H7 (cell line): ENCODE data around the gene ARHGEF16. TPM values are rescaled to one million over a fixed set of nuclear protein-coding genes. Genes with fewer than 3 reads are reported as not detected.

Experiments used
- DNase-seq: peaks from one replicate; pipeline ENCODE4 v3.0.0; 2012
- H3K27me3 ChIP-seq: 2 replicates; pipeline ENCODE4 v1.6.0; 2011; ENCODE audit warnings: mild to moderate bottlenecking, low read length; ENCODE audit not compliant: control insufficient read depth, insufficient read depth
- H3K36me3 ChIP-seq: replicated peaks from 2 replicates; pipeline ENCODE4 v1.5.1; 2011; ENCODE audit warnings: low read length; ENCODE audit not compliant: control insufficient read depth, insufficient read depth
- H3K4me3 ChIP-seq: 2 replicates; pipeline ENCODE4 v1.5.1; 2011; ENCODE audit warnings: low read depth, mild to moderate bottlenecking, control low read depth, low read length, moderate library complexity; ENCODE audit not compliant: insufficient read depth
- total RNA-seq: library from RNA; depleted of rRNA; stranded (reverse); fragments of >200 nt; shearing (Covaris generic); gene quantifications from 2 replicates; pipeline ENCODE4 v1.2.3, GENCODE V29; 2014

ARHGEF16 gene
- total RNA-seq, 1 experiment from 2014 or later, result 45.8 TPM

DNA sequence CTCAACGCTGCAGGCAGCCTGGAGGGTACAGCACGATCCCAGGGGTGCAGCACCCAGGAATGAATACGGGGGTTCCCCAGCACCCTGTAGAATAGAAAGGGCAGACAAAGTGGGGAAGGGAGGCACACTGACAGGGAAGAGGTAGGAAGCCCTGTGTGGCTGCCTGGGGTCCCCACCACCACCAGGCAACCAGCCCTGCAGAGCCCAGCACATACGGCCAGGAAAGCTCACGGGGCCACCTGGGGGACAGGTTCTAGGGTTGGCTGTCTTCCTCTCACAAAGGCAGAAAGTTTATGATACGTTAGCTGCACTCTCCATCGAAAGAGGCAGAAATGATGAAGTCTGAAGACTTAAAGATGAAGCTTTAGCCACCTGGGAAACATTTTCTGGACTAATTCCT, 52.5 kb downstream of the ARHGEF16 start:
- no peak for DNase-seq
- Histone ChIP-seq H3K4me3 (no peak overlapping the region), H3K36me3 (no peaks in the 10 kb centered on the region), H3K27me3 (no peaks in the 10 kb centered on the region)

DNA sequence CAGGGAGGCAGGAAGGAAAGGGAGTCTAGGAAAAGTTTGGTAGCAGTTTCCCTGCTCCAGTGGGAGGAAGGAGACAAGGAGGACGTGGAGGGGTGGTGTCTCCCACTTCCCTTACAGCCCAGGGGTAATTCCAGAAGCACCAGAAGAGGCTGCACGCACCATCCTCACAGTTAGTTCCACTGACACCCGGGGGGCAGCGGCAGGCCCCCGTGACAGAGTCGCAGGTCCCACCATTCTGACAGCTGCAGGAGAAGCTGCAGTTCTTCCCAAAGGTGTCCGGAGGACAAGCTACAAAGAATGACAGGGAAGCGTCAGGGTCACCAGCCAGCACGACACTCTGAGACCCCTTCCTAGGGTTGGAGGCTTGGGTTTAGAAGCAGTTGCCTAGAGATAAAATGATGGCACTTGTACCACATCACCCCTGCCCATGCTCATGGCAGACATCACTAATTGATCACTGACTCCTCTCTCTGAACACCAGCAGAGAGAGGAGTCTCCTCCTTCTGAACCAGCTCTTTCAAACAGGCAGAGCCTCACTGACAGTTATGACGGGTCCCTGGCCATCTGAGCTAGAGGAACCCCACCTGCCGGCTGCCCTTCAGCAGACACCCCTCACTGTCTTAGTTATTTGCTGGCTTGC, 53.3 kb downstream of the ARHGEF16 start:
- Histone ChIP-seq H3K36me3 (no peaks in the 10 kb centered on the region), H3K4me3 (no peak overlapping the region), H3K27me3 (no peaks in the 10 kb centered on the region)
- no peak for DNase-seq

DNA sequence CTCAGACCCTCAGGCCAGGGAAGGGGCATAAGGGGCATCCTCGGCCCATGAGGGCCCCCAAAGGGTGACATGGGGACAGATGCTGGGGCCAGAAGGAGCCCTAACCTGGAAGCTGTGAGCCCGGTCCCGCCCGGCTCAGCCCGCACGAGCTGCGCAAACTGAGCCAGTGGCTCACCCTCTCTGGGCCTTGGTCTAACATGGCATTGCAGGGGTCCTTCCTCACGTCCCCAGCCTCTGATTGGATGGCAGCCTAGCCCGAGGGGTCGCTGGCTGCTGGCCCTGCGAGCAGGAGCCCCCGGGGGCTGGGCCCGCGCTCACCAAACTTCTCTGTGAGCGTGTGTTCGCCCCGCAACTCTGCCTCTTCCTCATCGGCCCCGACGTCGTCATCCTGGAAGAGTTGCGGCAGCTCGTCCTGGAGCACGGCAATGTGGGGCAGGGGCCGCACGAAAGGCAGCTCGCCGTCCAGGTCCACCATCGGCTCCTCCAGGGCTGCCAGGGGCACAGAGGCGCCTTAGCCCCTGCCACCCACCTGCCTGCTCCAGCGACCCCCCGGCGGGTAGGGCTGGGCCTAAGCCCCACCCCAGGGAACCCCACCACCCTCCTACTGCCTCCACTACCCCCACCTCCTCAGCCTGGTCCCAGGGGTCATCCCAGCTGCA, 54.4 kb downstream of the ARHGEF16 start:
- Histone ChIP-seq H3K4me3 (no peak overlapping the region), H3K27me3 (no peaks in the 10 kb centered on the region), H3K36me3 (no peaks in the 10 kb centered on the region)
- DNase-seq, result no peak

DNA sequence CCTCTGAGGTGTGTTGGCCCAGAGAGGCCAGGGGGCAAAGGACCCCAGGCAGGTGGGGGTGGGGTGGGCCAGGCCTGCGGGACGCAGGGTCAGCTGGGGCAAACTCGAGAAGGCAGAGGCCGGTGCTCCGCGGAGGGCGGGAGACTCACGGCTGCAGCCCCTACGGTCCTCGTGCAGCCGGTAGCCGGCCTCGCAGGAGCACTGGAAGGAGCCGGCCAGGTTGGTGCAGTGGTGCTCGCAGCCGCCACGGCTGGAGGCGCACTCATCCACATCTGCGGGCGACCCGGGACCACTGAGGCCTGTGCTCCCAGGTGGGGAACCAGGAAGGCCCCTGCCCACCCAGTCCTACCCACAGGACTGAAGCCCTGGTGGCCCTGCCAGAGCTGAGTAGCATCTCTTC, 55.3 kb downstream of the ARHGEF16 start:
- no peak for DNase-seq
- Histone ChIP-seq H3K27me3 (no peaks in the 10 kb centered on the region), H3K4me3 (no peak overlapping the region)

DNA sequence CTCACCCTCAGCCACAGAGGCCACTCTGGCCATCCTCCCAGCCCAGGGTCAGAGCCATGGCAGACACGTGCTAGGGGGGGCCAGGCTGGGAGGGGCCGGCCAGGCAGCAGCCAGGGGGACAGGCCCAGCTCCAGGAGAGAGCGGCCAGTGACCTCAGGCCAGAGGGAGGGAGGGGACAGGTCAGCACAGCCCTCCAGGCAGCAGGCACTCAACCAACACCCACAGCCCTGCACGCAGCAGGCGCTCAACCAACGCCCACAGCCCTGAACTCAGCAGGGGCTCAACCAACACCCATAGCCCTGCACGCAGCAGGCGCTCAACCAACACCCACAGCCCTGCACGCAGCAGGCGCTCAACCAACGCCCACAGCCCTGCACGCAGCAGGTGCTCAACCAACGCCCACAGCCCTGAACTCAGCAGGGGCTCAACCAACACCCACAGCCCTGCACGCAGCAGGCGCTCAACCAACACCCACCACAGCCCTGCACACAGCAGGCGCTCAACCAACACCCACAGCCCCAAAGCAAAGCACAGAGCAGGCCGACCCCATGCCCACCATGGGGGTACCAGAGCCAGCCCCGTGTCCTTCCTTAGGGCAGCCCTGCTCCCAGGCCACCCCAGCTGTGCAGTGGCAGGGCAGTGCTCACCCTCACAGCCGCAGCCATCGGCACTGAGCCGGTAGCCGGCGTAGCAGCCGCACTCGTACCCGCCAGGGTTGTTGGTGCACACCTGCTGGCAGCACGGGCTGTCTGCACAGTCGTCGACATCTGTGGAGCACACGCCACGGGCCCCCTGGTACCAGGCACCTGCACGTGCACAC, 55.9 kb downstream of the ARHGEF16 start:
- DNase-seq, result no peak
- H3K4me3 ChIP-seq, result no peak overlapping the region
- no peaks in the 10 kb centered on the region for H3K36me3 ChIP-seq

More for the DNA sequence above, 55.3 kb downstream of the ARHGEF16 start:
- H3K36me3 ChIP-seq, result no peaks in the 10 kb centered on the region

DNA sequence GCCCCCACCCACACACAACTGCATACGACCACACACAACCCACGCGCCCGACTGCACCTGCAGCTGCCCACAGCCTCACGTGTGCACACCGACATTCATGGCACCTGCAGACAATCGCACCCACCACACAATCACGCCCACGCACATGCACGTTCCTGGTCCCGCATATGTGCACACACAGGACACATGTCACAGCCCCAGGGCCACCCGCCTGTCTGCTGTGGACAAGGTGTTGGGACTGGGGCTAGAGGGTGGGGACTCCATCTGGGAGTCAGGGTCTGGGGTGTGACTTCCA, 56.4 kb downstream of the ARHGEF16 start:
- Histone ChIP-seq H3K4me3 (no peak overlapping the region), H3K36me3 (no peaks in the 10 kb centered on the region), H3K27me3 (no peaks in the 10 kb centered on the region)
- DNase-seq, result no peak

More for the DNA sequence above, 55.9 kb downstream of the ARHGEF16 start:
- no peaks in the 10 kb centered on the region for H3K27me3 ChIP-seq

DNA sequence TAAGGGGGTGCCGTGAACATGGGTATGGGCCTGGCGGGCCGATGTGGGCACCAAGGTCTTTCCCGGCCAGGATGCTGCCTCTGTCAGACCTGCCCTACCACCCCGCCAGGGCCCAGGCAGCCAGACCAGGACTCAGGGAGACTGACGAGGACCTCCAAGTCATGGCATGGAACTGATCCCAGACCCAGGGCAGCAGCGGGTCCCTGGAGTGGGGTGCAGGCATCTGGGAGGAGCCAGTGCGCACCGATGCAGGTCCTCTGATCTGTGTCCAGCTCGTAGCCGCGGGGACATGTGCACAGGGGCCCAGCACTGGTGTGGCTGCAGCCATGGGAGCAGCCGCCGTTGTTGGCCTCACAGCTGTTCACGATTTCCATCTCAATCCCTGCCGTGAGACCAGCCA, 56.8 kb downstream of the ARHGEF16 start:
- Histone ChIP-seq H3K4me3 (no peak overlapping the region), H3K36me3 (no peaks in the 10 kb centered on the region), H3K27me3 (no peaks in the 10 kb centered on the region)
- no peak for DNase-seq

DNA sequence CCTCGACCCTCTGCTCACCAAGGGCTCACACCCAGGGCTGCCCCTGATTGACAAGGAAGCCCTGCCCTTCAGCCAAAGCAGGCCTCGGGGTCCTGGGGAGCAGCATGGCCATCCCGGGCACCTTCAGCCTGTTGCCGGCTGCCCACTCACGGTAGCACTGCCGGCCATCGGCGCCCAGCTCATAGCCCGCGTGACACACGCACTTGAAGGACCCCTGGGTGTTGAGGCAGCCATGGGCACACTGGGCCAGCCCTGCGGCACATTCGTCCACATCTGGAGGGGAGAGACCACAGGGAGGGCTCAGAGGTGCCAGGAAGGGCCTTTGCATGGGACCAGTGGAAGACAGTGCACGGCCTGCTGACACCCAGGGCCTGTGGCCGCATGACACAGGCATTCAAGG, 57.4 kb downstream of the ARHGEF16 start:
- DNase-seq, result no peak
- Histone ChIP-seq H3K4me3 (no peak overlapping the region), H3K36me3 (no peaks in the 10 kb centered on the region), H3K27me3 (no peaks in the 10 kb centered on the region)

DNA sequence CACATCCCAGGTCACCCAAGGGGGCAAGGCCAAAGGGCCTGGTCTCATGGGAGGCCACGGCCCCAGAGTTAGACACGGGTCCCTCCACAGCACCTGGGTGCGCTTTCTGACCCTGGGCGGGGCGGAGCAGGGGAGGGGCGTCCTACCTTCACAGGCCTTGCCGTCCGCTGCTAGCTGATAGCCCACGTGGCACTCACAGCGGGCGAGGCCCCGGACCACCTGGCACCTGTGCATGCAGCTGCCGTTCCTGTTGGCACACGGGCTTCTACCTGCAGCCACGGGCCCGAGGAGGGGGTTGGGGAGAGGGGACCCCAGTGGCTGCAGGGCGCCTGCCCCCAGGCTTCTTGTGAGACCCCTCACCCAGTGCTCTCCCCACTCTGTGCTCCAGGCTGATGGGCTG, 59.9 kb downstream of the ARHGEF16 start:
- no peak for DNase-seq
- H3K27me3 ChIP-seq, result no peaks in the 10 kb centered on the region
- no peaks in the 10 kb centered on the region for H3K36me3 ChIP-seq
- H3K4me3 ChIP-seq, result no peak overlapping the region

DNA sequence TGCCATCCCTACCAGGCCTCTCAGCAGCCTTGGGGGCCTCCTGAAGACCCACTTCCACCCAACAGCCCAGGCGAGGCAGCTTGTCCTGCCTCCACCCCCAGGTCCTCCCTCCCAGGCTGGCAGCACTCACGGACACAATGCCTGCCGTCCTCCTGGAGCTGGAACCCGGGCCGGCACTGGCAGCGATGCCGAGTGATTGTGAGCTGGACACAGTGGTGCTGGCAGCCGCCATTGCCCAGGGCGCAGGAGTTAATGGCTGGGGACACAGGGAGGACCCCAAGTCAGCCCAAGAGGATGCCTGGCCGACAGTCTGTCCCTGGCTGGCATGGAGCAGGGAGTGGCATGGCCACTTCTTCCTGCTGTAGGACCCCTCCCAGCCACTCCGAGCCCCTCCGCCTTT, 60.8 kb downstream of the ARHGEF16 start:
- DNase-seq, result no peak
- Histone ChIP-seq H3K27me3 (no peaks in the 10 kb centered on the region), H3K36me3 (no peaks in the 10 kb centered on the region), H3K4me3 (no peak overlapping the region)

DNA sequence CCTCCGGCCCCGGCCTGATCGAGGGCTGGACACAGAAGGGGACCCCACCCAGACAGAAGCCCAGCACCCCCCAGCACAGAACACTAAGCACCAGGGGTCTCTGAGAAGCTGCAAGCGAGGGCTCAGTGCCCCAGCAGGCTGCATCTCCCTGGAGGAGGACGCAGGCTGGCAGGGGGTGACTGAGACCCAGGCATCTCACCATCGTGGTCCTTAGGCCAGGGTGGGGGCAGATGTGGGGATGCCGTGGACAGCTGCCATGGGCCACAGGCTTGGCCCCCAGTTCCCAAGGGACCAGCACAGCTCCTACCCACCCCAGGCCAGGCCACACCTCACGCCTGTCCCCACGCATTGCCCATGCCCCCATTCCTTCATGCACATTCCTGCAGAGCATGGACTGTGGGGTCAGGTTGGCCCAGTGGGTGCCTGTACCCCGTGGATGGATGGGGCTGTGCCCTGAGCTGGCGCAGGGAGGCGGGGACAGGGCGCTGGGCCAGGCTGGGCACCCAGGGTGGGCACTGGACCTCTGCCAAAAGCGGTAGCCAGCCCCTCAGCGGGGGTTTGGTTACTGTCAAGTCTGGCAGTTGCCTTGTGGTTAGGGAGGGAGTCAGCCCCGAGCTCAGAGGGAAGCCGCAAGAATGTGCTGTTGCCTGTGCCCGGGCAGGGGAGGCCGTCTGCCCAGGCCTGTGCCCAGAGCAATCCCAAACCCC, 61.5 kb downstream of the ARHGEF16 start:
- DNase-seq, result no peak
- Histone ChIP-seq H3K36me3 (no peaks in the 10 kb centered on the region), H3K4me3 (no peak overlapping the region), H3K27me3 (no peaks in the 10 kb centered on the region)

DNA sequence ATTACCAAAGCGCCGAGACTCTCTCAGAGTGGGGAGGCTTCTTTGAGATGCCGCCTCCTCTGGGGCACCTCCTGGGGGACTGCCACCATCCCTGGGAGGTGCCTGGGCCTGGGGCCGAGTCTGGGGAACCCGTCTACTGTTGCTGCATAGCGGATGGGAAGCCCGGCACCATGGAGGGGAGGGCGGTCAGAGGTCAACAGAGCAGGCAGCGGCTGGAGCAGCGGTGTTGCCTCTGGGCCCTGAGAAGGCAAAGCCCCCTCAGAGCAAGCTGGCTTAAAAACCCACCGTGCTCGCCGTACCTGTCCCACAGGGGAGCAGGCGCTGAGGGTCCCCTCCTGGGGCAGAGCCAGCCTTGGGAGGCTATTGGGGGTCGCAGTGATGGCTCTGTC, 62.0 kb downstream of the ARHGEF16 start:
- DNase-seq, result no peak
- H3K27me3 ChIP-seq, result no peaks in the 10 kb centered on the region
- no peak overlapping the region for H3K4me3 ChIP-seq
- no peaks in the 10 kb centered on the region for H3K36me3 ChIP-seq

DNA sequence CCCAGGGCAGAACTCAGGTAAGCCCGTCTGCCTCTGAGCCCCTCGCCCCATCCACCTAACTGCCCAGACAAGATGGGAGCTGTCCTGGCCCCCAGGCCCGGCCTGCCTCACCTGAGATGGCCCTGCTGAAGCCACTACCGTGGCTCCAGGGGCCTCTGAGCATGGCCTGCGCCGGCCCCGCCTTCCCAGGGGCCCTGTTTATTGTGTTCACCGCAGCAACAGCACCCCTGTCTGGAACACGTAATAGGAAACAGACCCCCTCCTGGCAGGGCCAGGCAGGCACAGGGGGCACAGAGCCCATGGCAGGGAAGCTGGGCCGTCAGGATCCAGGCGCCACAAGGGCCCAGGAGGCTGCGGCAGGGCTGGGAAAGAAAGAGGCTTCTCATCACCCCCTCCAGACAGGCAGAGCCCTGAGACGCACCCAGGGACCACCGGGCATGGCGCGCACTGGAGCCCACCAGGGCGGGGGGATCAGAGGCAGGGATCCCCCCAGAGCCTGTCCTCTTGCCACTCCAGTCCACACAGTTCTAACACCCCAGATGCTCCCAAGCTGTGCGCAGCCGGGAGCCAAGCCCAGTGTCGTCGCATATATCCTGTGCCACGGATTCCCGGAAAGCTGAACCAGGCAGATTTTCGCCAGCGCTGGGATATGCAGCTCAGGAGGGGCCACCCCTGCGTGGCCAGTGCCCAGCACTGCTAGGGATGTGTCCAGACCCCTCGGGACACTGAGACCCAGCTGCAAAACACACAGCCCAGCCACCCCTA, 62.6 kb downstream of the ARHGEF16 start:
- DNase-seq, result no peak
- no peaks in the 10 kb centered on the region for H3K36me3 ChIP-seq

DNA sequence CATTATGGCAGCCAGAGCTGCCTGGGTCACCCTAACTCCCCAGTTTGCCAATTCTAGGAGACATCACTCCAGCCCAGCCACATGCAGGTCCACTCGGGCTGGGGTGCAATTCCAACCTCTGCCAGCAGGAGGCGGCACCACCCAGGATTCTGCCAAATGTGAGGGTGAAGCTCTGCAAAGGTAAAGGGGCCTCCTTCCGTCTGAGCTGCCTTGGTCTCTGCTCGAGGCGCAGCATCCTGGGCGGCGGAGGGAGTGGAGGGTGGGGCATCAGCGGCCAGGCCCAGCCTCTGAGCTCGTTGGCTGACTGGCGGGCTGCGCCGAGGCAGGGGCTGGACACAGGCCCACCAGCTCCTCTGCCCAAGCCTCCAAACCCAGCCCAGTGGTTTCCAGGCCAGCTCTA, 63.8 kb downstream of the ARHGEF16 start:
- DNase-seq, result peak; percentile 87

More for the DNA sequence above, 62.6 kb downstream of the ARHGEF16 start:
- Histone ChIP-seq H3K4me3 (no peak overlapping the region), H3K27me3 (no peaks in the 10 kb centered on the region)

More for the DNA sequence above, 63.8 kb downstream of the ARHGEF16 start:
- H3K27me3 ChIP-seq, result no peaks in the 10 kb centered on the region
- H3K36me3 ChIP-seq, result no peaks in the 10 kb centered on the region
- H3K4me3 ChIP-seq, result no peak overlapping the region
